Mesenchymal stem cell (in vitro differentiated cells and primary cell): ENCODE results near the gene FMN1.
A peak's percentile ranks its signal among the peaks of the same experiment; 100 is the strongest.

Experiments
- DNase-seq: peaks from one replicate; pipeline ENCODE4 v3.0.0-alpha.2; 2013
- H2AFZ ChIP-seq: one replicate; pipeline ENCODE4 v1.6.1; 2013; ENCODE audit warnings: low read depth, mild to moderate bottlenecking, control low read depth, inconsistent platforms, low read length, moderate library complexity
- H2AK5ac ChIP-seq: 2 replicates; pipeline ENCODE4 v1.6.1; 2013; ENCODE audit warnings: low read length, moderate library complexity, mild to moderate bottlenecking, inconsistent platforms; ENCODE audit not compliant: severe bottlenecking
- H2BK120ac ChIP-seq: one replicate; pipeline ENCODE4 v1.6.1; 2013; ENCODE audit warnings: low read depth, mild to moderate bottlenecking, inconsistent platforms, low read length, moderate library complexity
- H2BK12ac ChIP-seq, 2 experiments: one replicate each; pipeline ENCODE4 v1.6.1; 2013; ENCODE audit warnings: inconsistent platforms in 2 of 2, low read length in 2 of 2, mild to moderate bottlenecking in 2 of 2, moderate library complexity in 2 of 2, control low read depth in 1 of 2
- H2BK15ac ChIP-seq: one replicate; pipeline ENCODE4 v1.6.1; 2013; ENCODE audit warnings: mild to moderate bottlenecking, low read depth, inconsistent platforms; ENCODE audit not compliant: poor library complexity, severe bottlenecking
- H2BK5ac ChIP-seq: 2 replicates; pipeline ENCODE4 v1.6.1; 2013; ENCODE audit warnings: low read depth, mild to moderate bottlenecking, low read length, control low read depth, inconsistent platforms; ENCODE audit not compliant: poor library complexity, severe bottlenecking
- H3K14ac ChIP-seq, 2 experiments: one replicate each; pipeline ENCODE4 v1.6.1; 2013; ENCODE audit warnings: inconsistent platforms in 2 of 2, low read length in 2 of 2, control low read depth in 1 of 2, mild to moderate bottlenecking in 1 of 2, moderate library complexity in 1 of 2
- H3K18ac ChIP-seq, 2 experiments: one replicate each; pipeline ENCODE4 v1.6.1; 2013; ENCODE audit warnings: inconsistent platforms in 2 of 2, low read length in 2 of 2, control low read depth in 1 of 2, low read depth in 1 of 2, mild to moderate bottlenecking in 1 of 2
- H3K23ac ChIP-seq, 2 experiments: one replicate each; pipeline ENCODE4 v1.6.1; 2013; ENCODE audit warnings: inconsistent platforms in 2 of 2, low read length in 2 of 2, mild to moderate bottlenecking in 2 of 2, moderate library complexity in 2 of 2, control low read depth in 1 of 2
- H3K27ac ChIP-seq: 2 replicates; pipeline ENCODE4 v1.5.1; 2013; ENCODE audit warnings: mild to moderate bottlenecking, moderate library complexity, low read length, control low read depth, inconsistent platforms; ENCODE audit not compliant: poor library complexity, severe bottlenecking
- H3K27me3 ChIP-seq, 2 experiments: 2 replicates each; pipeline versions ENCODE4 v1.6.1 to v1.7.0; 2013; ENCODE audit warnings: low read length in 2 of 2, mild to moderate bottlenecking in 2 of 2, moderate library complexity in 2 of 2, control low read depth in 1 of 2, inconsistent platforms in 1 of 2; ENCODE audit not compliant: control insufficient read depth in 1 of 2, insufficient read depth in 1 of 2
- H3K36me3 ChIP-seq, 2 experiments: 2 replicates each; pipeline versions ENCODE4 v1.6.1 to v1.7.0; 2013; ENCODE audit warnings: low read length in 2 of 2, control low read depth in 1 of 2, inconsistent platforms in 1 of 2, low read depth in 1 of 2, mild to moderate bottlenecking in 1 of 2; ENCODE audit not compliant: insufficient read depth in 2 of 2, control insufficient read depth in 1 of 2
- H3K4ac ChIP-seq, 2 experiments: one replicate each; pipeline ENCODE4 v1.6.1; 2013; ENCODE audit warnings: inconsistent platforms in 2 of 2, low read length in 2 of 2, mild to moderate bottlenecking in 2 of 2, moderate library complexity in 2 of 2, control low read depth in 1 of 2, low read depth in 1 of 2
- H3K4me1 ChIP-seq: 2 replicates; pipeline ENCODE4 v1.6.1; 2013; ENCODE audit warnings: low read depth, low read length, control low read depth; ENCODE audit not compliant: control insufficient read depth, insufficient read depth
- H3K4me2 ChIP-seq: 2 replicates; pipeline ENCODE4 v1.6.1; 2013; ENCODE audit warnings: low read length, mild to moderate bottlenecking, inconsistent platforms; ENCODE audit not compliant: poor library complexity, severe bottlenecking
- H3K4me3 ChIP-seq, 2 experiments: 2 replicates each; pipeline versions ENCODE4 v1.5.1 to v1.7.0; 2013; ENCODE audit warnings: low read length in 2 of 2, mild to moderate bottlenecking in 2 of 2, control low read depth in 1 of 2, low read depth in 1 of 2; ENCODE audit not compliant: insufficient read depth in 1 of 2
- H3K79me1 ChIP-seq: replicated peaks from 2 replicates; pipeline ENCODE4 v1.6.1; 2013; ENCODE audit warnings: mild to moderate bottlenecking, control low read depth, low read length, inconsistent platforms; ENCODE audit not compliant: poor library complexity, severe bottlenecking
- H3K9ac ChIP-seq: 2 replicates; pipeline ENCODE4 v1.7.0; 2013; ENCODE audit warnings: mild to moderate bottlenecking, low read length, moderate library complexity
- H3K9me3 ChIP-seq: 2 replicates; pipeline ENCODE4 v1.7.0; 2013; ENCODE audit warnings: mild to moderate bottlenecking, low read length; ENCODE audit not compliant: control insufficient read depth
- H4K8ac ChIP-seq: one replicate; pipeline ENCODE4 v1.6.1; 2013; ENCODE audit warnings: inconsistent platforms, mild to moderate bottlenecking, low read length, moderate library complexity
- H4K91ac ChIP-seq: one replicate; pipeline ENCODE4 v1.6.1; 2013; ENCODE audit warnings: mild to moderate bottlenecking, low read length, inconsistent platforms
- WGBS: methylation state at CpG from one replicate; pipeline ENCODE4 v1.1.7; 2013; ENCODE audit warnings: mixed read lengths; 5-methylcytosine and 5-hydroxymethylcytosine counted together

FMN1 gene

DNA sequence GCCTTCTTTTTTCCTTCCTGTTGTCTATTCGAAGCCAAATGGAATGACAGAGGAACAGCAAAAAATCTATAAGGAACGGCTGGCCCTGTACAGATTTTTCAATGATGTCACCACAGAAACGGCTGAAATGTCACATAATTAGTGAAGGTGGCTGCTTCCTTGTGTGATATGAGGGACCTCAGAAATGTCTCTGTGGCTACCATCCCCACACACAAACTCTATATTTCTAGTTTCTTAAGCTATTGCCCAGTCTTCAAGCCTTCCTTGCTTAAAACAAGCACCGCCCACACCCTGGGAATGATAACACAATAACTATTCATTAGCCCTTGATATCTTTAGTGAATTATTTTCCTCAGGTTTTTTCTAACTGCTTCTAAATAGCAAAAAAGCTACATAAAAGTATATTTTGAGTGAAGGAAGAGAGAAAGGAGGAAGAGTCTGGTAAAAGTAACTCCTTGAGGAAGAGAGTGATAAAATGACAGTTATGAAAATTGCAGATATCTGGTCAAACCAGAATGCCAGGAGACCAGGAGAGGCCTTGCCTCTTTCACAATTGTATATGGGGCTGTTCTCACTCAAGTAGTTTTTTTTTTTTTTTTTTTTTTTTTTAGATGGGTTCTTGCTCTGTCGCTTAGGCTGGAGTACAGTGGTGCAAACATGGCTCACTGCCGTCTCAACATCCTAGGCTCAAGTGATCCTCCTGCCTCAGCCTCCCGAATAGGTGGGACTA, 38.7 kb downstream of the FMN1 start:
- WGBS, result 96% methylated on average over 4 of the region's 7 CpGs
- Histone ChIP-seq H2BK15ac (no peak overlapping the region), H3K18ac (no peak overlapping the region)

DNA sequence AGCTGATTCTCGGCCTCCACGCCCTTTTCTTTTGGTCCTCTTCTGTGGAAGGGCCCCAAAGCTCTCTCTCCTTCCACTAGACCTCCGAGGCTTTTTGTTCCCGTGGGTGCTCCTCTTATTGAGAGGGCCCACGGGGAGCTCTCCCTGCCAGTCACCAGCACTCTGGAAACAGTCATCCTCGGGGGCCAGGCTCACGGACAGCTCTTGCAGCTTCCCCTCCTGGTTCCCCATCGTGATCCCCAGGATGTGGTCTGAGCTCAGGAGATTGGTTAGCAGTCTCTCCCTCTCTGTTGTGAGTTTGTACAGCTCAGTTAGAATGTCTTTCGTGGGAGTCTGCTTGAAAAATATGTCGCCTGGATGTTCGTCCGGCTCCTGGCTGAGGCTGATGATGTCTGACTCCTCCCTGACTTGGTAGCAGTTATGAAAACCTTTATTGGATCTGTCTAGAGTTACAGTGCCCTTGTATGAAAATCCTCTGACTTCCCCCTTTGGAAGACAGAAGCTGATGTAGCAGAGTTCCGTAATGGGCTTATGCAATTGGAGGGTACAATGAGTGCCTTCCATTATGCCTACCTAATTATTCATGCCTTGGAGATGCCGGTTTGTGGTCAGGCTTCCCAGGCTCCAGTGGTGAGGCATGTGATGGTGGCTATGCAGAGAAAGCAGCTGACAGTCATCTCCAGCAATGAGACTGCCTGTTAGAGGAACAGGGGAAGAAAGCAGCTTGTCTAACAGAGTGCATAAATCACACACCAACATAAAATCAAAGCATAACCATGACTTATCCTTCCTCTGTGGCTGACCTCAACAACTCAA, 40.0 kb downstream of the FMN1 start:
- Histone ChIP-seq H2BK12ac (peak overlapping the region in 1 of 2 experiments; percentile 21), H3K4me1 (peaks cover 12% of the 10 kb centered on the region), H2BK5ac (no peak overlapping the region), H4K91ac (no peak overlapping the region), H4K8ac (no peak overlapping the region), H3K9me3 (no peaks in the 10 kb centered on the region), H3K23ac (no peak overlapping the region), H3K9ac (no peak overlapping the region), H3K27me3 (peaks cover 0 to 9% of the 10 kb centered on the region in 2 experiments), H3K18ac (no peak overlapping the region), H2BK120ac (no peak overlapping the region), H2AFZ (no peak overlapping the region), H2AK5ac (peak overlapping the region; percentile 43), H3K14ac (no peak overlapping the region), H3K4me2 (no peak overlapping the region), H3K79me1 (no peaks in the 10 kb centered on the region), H3K4me3 (no peak overlapping the region), H2BK15ac (no peak overlapping the region), H3K36me3 (no peaks in the 10 kb centered on the region), H3K4ac (no peak overlapping the region), H3K27ac (peak overlapping the region; percentile 66)
- peak; percentile 80 for DNase-seq
- WGBS, result 74% methylated on average over 14 of the region's 14 CpGs

More for the DNA sequence above, 38.7 kb downstream of the FMN1 start:
- Histone ChIP-seq H3K36me3 (no peaks in the 10 kb centered on the region), H2AFZ (no peak overlapping the region), H3K79me1 (no peaks in the 10 kb centered on the region), H2BK12ac (no peak overlapping the region), H3K14ac (no peak overlapping the region), H3K4me2 (no peak overlapping the region), H3K9me3 (no peaks in the 10 kb centered on the region), H3K9ac (no peak overlapping the region), H2BK120ac (no peak overlapping the region), H3K4me1 (peaks cover 12% of the 10 kb centered on the region), H2AK5ac (no peak overlapping the region), H3K4me3 (no peak overlapping the region), H3K23ac (no peak overlapping the region), H4K91ac (no peak overlapping the region), H3K27ac (no peak overlapping the region), H3K4ac (no peak overlapping the region), H4K8ac (no peak overlapping the region), H2BK5ac (no peak overlapping the region), H3K27me3 (peaks cover 0 to 6% of the 10 kb centered on the region in 2 experiments)
- DNase-seq, result no peak

DNA sequence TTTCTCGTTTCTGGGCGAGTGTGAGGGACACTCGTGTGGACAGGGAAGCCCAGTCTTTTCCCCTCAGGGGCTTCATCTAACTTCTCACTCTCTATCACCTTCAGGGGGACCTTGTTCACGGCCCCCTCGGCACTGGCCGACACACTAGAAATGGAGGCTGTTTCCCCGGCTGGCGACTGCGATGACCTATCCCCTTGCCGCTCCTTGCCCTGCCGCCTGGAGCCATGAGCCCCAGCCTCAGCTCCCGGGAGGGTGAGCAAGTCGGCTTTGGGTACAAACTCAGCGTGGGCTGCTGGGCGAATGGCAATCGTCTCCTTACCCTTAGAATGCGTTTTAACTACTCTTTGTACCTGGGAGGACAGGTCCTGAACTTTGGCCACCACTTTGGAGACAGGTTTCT, 41.0 kb downstream of the FMN1 start:
- Histone ChIP-seq H2AK5ac (no peak overlapping the region), H3K9ac (no peak overlapping the region), H4K8ac (no peak overlapping the region), H3K14ac (no peak overlapping the region), H3K18ac (no peak overlapping the region), H2BK15ac (no peak overlapping the region), H3K23ac (no peak overlapping the region), H3K4me2 (no peak overlapping the region), H3K4me1 (peaks cover 12% of the 10 kb centered on the region), H3K27me3 (peaks cover 0 to 5% of the 10 kb centered on the region in 2 experiments), H3K9me3 (no peaks in the 10 kb centered on the region), H4K91ac (no peak overlapping the region), H2AFZ (no peak overlapping the region), H3K4ac (no peak overlapping the region), H3K36me3 (no peaks in the 10 kb centered on the region), H2BK5ac (no peak overlapping the region), H2BK12ac (no peak overlapping the region), H3K4me3 (no peak overlapping the region), H3K79me1 (no peaks in the 10 kb centered on the region), H3K27ac (no peak overlapping the region), H2BK120ac (no peak overlapping the region)
- DNase-seq, result no peak
- 95% methylated on average over 17 of the region's 17 CpGs for WGBS

DNA sequence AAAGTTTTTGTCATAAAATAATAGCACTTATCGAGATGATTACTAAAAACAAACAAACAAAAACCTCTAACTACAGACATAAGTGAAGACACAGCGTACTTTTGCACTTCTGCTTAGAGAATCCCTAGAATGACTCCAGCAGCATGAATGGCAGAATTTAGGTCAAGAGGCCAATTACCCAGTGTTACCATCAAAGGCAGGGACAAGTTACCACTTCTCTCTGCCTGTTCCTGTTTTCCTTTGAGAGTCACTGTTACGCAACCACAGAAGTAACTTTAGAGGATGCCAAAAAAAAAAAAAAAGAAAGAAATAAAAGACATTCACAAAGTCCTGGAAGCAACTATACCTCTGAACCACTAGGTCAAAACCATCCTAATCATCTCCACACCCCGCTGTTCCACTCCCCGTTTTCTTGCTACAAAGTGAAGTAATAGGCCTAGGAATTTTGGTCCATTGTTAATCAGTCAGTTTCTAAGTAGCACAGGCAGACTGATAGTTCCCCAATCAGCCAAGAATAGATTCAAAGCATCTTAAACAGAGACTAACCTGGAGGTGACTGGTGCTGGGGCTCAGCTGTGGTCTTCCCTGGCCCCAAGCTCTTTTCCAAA, 41.9 kb downstream of the FMN1 start:
- WGBS, result 70% methylated on average over 4 of the region's 5 CpGs
- no peak for DNase-seq
- H3K23ac ChIP-seq, result no peak overlapping the region

More for the DNA sequence above, 41.9 kb downstream of the FMN1 start:
- Histone ChIP-seq H3K4me1 (peaks cover 11% of the 10 kb centered on the region), H2BK15ac (no peak overlapping the region), H3K27me3 (peaks cover 0 to 8% of the 10 kb centered on the region in 2 experiments), H3K4me3 (no peak overlapping the region), H3K79me1 (no peaks in the 10 kb centered on the region), H4K91ac (no peak overlapping the region), H3K9me3 (no peaks in the 10 kb centered on the region), H3K18ac (no peak overlapping the region), H3K36me3 (no peaks in the 10 kb centered on the region), H4K8ac (no peak overlapping the region), H3K27ac (no peak overlapping the region), H3K14ac (no peak overlapping the region), H2AFZ (no peak overlapping the region), H2AK5ac (no peak overlapping the region), H3K4me2 (no peak overlapping the region), H2BK120ac (no peak overlapping the region), H3K4ac (no peak overlapping the region), H2BK12ac (no peak overlapping the region), H2BK5ac (no peak overlapping the region), H3K9ac (no peak overlapping the region)
